CD14-positive monocyte (primary cell): Measurements from ENCODE around the gene NAT8. TPM values are rescaled to one million over a fixed set of nuclear protein-coding genes. Genes with fewer than 3 reads are reported as not detected.
"Not testable (repeated sequence)": the region's sequence is repeated elsewhere in the genome, so short reads cannot be mapped to it uniquely, and the experiment has no call there.

Source experiments
- DNase-seq, 3 donors: peaks; one replicate each; pipeline ENCODE4 v3.0.0-alpha.2; 2011 to 2022
- H2AFZ ChIP-seq: 2 replicates; pipeline ENCODE4 v1.6.0; 2012; ENCODE audit warnings: mild to moderate bottlenecking, low read depth, low read length, inconsistent platforms; ENCODE audit not compliant: insufficient read depth, poor library complexity, severe bottlenecking
- H3K27ac ChIP-seq, 2 donors: 1 replicate in 1 of 2; 2 replicates in 1 of 2; pipeline ENCODE4 v1.5.1; 2012 to 2013; ENCODE audit warnings: low read length in 2 of 2, control low read depth in 1 of 2, inconsistent platforms in 1 of 2, low read depth in 1 of 2, mild to moderate bottlenecking in 1 of 2
- H3K27me3 ChIP-seq, 2 donors: one replicate each; pipeline versions ENCODE4 v1.6.0 to v1.6.1; 2011 to 2013; ENCODE audit warnings: low read length in 2 of 2; ENCODE audit not compliant: control insufficient read depth in 2 of 2, insufficient read depth in 2 of 2
- H3K36me3 ChIP-seq, 2 donors: replicated peaks in 1 of 2; 1 replicate in 1 of 2; 2 replicates in 1 of 2; pipeline versions ENCODE4 v1.5.1 to v1.6.1; 2012 to 2013; ENCODE audit warnings: low read length in 2 of 2, control low read depth in 1 of 2, inconsistent platforms in 1 of 2, mild to moderate bottlenecking in 1 of 2; ENCODE audit not compliant: insufficient read depth in 2 of 2, control insufficient read depth in 1 of 2
- H3K4me1 ChIP-seq, 2 donors: 1 replicate in 1 of 2; 2 replicates in 1 of 2; pipeline versions ENCODE4 v1.5.1 to v1.6.1; 2012 to 2013; ENCODE audit warnings: low read length in 2 of 2, control low read depth in 1 of 2, inconsistent platforms in 1 of 2, mild to moderate bottlenecking in 1 of 2, moderate library complexity in 1 of 2; ENCODE audit not compliant: insufficient read depth in 2 of 2, control insufficient read depth in 1 of 2
- H3K4me2 ChIP-seq: replicated peaks from 2 replicates; pipeline ENCODE3; 2012; ENCODE audit warnings: low read length, moderate library complexity, mild to moderate bottlenecking; ENCODE audit not compliant: poor library complexity, severe bottlenecking; ENCODE audit errors: extremely low read depth
- H3K4me3 ChIP-seq, 3 experiments: fragments of 200-600 bp in 1 of 3; sonication (generic) in 1 of 3; replicated peaks in 1 of 3; 1 replicate in 2 of 3; 2 replicates in 1 of 3; pipeline ENCODE4 v1.5.1; 2011 to 2013; ENCODE audit warnings: low read length in 3 of 3, mild to moderate bottlenecking in 3 of 3, control low read depth in 2 of 3, low read depth in 2 of 3, inconsistent platforms in 1 of 3, moderate library complexity in 1 of 3
- H3K79me2 ChIP-seq: 2 replicates; pipeline ENCODE4 v1.6.0; 2012; ENCODE audit warnings: mild to moderate bottlenecking, control low read depth, inconsistent platforms, low read length, moderate library complexity; ENCODE audit not compliant: insufficient read depth
- H3K9ac ChIP-seq: 2 replicates; pipeline ENCODE4 v1.6.0; 2017; ENCODE audit warnings: low read length, mild to moderate bottlenecking; ENCODE audit not compliant: insufficient read depth, poor library complexity, severe bottlenecking
- H3K9me3 ChIP-seq, 2 donors: replicated peaks in 1 of 2; 1 replicate in 1 of 2; 2 replicates in 1 of 2; pipeline versions ENCODE4 v1.5.1 to v1.6.1; 2012 to 2013; ENCODE audit warnings: low read length in 2 of 2, control low read depth in 1 of 2; ENCODE audit not compliant: control insufficient read depth in 1 of 2, insufficient read depth in 1 of 2
- H4K20me1 ChIP-seq: 2 replicates; pipeline ENCODE4 v1.6.0; 2012; ENCODE audit warnings: mild to moderate bottlenecking, low read length, control low read depth, moderate library complexity; ENCODE audit not compliant: insufficient read depth
- H3K27ac Mint-ChIP-seq, 7 donors: one replicate each; pipeline ENCODE4 v1.8.0; 2020; ENCODE audit warnings: mild to moderate bottlenecking in 7 of 7, mixed read lengths in 7 of 7, moderate library complexity in 6 of 7, inconsistent platforms in 2 of 7
- H3K27me3 Mint-ChIP-seq, 3 donors: one replicate each; pipeline ENCODE4 v1.8.0; 2021 to 2022; ENCODE audit warnings: low read depth in 3 of 3, mild to moderate bottlenecking in 3 of 3, mixed read lengths in 3 of 3, moderate library complexity in 3 of 3, inconsistent platforms in 1 of 3
- H3K36me3 Mint-ChIP-seq, 2 donors: one replicate each; pipeline ENCODE4 v1.8.0; 2020; ENCODE audit warnings: mixed read lengths in 2 of 2, inconsistent platforms in 1 of 2, mild to moderate bottlenecking in 1 of 2
- H3K4me1 Mint-ChIP-seq: one replicate; pipeline ENCODE4 v1.8.0; 2020; ENCODE audit warnings: mild to moderate bottlenecking, mixed read lengths
- H3K4me3 Mint-ChIP-seq, 2 donors: one replicate each; pipeline ENCODE4 v1.8.0; 2020; ENCODE audit warnings: mild to moderate bottlenecking in 2 of 2, mixed read lengths in 2 of 2, moderate library complexity in 1 of 2
- H3K9me3 Mint-ChIP-seq, 7 donors: one replicate each; pipeline ENCODE4 v1.8.0; 2020 to 2022; ENCODE audit warnings: mixed read lengths in 7 of 7, mild to moderate bottlenecking in 6 of 7, moderate library complexity in 6 of 7, inconsistent platforms in 2 of 7
- WGBS: methylation state at CpG from one replicate; pipeline ENCODE4 v1.1.5; 2013; ENCODE audit warnings: missing lambda C conversion rate; ENCODE audit not compliant: insufficient coverage; 5-methylcytosine and 5-hydroxymethylcytosine counted together
- intact Hi-C, 2 donors: fragments of 100-400 bp; cut with micrococcal nuclease; formaldehyde crosslinking; loops; one replicate each; pipeline versions ENCODE4 v1.15.0 to v1.15.1; 2023
- polyA plus RNA-seq, 3 donors: library from polyadenylated mRNA; depleted of rRNA in 1 of 3; unstranded in 2 of 3; stranded (reverse) in 1 of 3; fragments of 300-500 nt in 2 of 3; fragments of >200 nt in 1 of 3; fragmentation: Illumina TruSeq in 2 of 3; gene quantifications; 1 replicate in 2 of 3; 2 replicates in 1 of 3; pipeline ENCODE4 v1.2.3, GENCODE V29; 2012 to 2021
- TF ChIP-seq, protein P1 (sequence below): fragments of 200-600 bp; IDR thresholded peaks from one replicate; pipeline ENCODE4 v1.8.0; 2022; ENCODE audit warnings: antibody characterized with exemption, mild to moderate bottlenecking

NAT8 gene
- polyA plus RNA-seq, 3 donors, result not detected

DNA sequence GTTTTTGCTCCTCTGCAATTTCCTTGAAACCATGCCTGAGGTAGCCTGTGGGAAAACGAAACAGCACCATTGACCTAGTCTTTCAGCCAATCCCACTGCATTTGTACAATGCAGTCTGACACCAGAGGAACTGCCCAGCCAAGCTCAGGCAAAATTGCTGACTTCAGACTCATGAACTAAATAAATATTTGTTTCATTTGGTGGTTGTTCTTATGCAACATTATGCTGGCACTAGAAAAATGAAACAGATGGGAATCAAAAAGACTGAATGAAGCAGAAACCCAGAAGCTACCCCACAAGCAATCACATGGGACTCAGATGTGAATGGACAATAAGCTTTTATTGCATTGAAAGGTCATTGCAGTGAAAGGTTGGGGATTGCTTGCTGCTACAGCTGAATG lies 1.7 kb downstream of the NAT8 start:
- H3K79me2 ChIP-seq, result no peaks in the 10 kb centered on the region
- no peaks in the 10 kb centered on the region for H3K36me3 ChIP-seq
- H3K4me1 ChIP-seq, result no peaks in the 10 kb centered on the region
- H3K4me3 ChIP-seq, result no peak overlapping the region
- H3K4me3 Mint-ChIP-seq, result no peak overlapping the region
- no peak overlapping the region for H3K4me2 ChIP-seq
- no peak overlapping the region for H3K27ac ChIP-seq
- H4K20me1 ChIP-seq, result no peaks in the 10 kb centered on the region
- H3K9me3 ChIP-seq, result peaks cover 0 to 4% of the 10 kb centered on the region in 2 donors
- H3K9ac ChIP-seq, result no peak overlapping the region
- no peak overlapping the region for H3K27ac Mint-ChIP-seq
- H3K9me3 Mint-ChIP-seq, result peaks cover 1 to 6% (median 4%) of the 10 kb centered on the region in 7 donors
- no peak overlapping the region for H2AFZ ChIP-seq
- DNase-seq, result no peak
- WGBS, result no CpG with 5 or more reads among the region's 1 CpG
- TF ChIP-seq, protein P1, sequence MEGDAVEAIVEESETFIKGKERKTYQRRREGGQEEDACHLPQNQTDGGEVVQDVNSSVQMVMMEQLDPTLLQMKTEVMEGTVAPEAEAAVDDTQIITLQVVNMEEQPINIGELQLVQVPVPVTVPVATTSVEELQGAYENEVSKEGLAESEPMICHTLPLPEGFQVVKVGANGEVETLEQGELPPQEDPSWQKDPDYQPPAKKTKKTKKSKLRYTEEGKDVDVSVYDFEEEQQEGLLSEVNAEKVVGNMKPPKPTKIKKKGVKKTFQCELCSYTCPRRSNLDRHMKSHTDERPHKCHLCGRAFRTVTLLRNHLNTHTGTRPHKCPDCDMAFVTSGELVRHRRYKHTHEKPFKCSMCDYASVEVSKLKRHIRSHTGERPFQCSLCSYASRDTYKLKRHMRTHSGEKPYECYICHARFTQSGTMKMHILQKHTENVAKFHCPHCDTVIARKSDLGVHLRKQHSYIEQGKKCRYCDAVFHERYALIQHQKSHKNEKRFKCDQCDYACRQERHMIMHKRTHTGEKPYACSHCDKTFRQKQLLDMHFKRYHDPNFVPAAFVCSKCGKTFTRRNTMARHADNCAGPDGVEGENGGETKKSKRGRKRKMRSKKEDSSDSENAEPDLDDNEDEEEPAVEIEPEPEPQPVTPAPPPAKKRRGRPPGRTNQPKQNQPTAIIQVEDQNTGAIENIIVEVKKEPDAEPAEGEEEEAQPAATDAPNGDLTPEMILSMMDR, result no peak
- no peaks in the 10 kb centered on the region for H3K36me3 Mint-ChIP-seq
- peaks cover 0 to 5% (median 1%) of the 10 kb centered on the region in 3 donors for H3K27me3 Mint-ChIP-seq
- H3K4me1 Mint-ChIP-seq, result peaks cover 5% of the 10 kb centered on the region
- no peaks in the 10 kb centered on the region for H3K27me3 ChIP-seq
- intact Hi-C loops, result no loop called here

DNA sequence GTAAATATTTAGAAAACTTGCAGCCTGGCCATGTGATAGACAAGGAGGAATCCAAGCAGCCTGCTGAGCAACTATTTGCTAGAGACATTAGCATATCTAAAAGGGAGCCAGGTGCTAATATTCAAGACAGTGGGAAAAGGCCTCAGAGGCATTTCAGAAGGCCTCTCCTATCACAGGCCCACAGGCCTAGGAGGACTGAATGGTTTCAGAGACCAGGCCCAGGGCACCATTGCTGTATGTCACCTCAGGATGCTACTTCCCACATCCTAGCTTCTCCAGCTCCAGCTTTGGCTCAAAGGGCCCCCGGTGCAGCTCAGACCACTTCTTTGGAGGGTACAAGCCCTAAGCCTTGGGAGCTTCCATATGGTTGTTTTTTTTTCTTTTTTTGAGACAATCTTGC lies 3.8 kb downstream of the NAT8 start:
- peaks cover 0 to 6% (median 4%) of the 10 kb centered on the region in 7 donors for H3K9me3 Mint-ChIP-seq
- Histone ChIP-seq H3K27ac (no peak overlapping the region), H3K4me2 (no peak overlapping the region), H2AFZ (no peak overlapping the region), H4K20me1 (no peaks in the 10 kb centered on the region), H3K36me3 (no peaks in the 10 kb centered on the region), H3K79me2 (no peaks in the 10 kb centered on the region), H3K4me3 (no peak overlapping the region), H3K9me3 (peaks cover 0 to 4% of the 10 kb centered on the region in 2 donors), H3K4me1 (no peaks in the 10 kb centered on the region), H3K9ac (no peak overlapping the region), H3K27me3 (no peaks in the 10 kb centered on the region)
- H3K27me3 Mint-ChIP-seq, result peaks cover 2 to 3% (median 3%) of the 10 kb centered on the region in 3 donors
- peaks cover 3% of the 10 kb centered on the region for H3K4me1 Mint-ChIP-seq
- no peak overlapping the region for H3K27ac Mint-ChIP-seq
- no peaks in the 10 kb centered on the region for H3K36me3 Mint-ChIP-seq
- TF ChIP-seq, protein P1, result no peak
- intact Hi-C loops, result no loop called here
- DNase-seq, result no peak
- no peak overlapping the region for H3K4me3 Mint-ChIP-seq
- no CpG with 5 or more reads among the region's 1 CpG for WGBS

DNA sequence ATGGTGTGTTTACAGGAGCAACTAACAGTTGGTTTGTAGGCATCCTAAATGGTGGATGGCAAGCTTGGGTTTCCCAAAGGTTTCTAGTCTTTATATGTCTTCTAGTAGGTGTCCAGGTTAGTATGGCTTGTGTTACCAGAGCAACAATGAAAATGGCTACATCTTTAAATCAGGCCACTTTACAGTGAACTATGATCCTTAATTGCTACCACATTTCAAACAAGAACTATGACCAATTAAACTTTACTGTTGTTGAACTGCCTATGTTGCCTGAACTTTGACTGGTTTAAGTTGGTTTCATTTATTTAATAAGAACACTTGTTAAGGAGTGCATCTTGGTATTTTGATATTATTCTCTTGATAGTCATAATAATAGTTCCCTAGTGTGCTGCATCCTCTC lies 5.2 kb downstream of the NAT8 start:
- H2AFZ ChIP-seq, H3K36me3 ChIP-seq, H3K27ac Mint-ChIP-seq, DNase-seq, H3K27me3 ChIP-seq, H3K36me3 Mint-ChIP-seq, H3K4me1 Mint-ChIP-seq, H3K4me3 Mint-ChIP-seq, H3K4me1 ChIP-seq, H3K9ac ChIP-seq, H4K20me1 ChIP-seq, H3K9me3 Mint-ChIP-seq, H3K27me3 Mint-ChIP-seq, H3K27ac ChIP-seq, H3K79me2 ChIP-seq, intact Hi-C loops, H3K4me3 ChIP-seq, H3K9me3 ChIP-seq, H3K4me2 ChIP-seq: not testable (repeated sequence)
